T-helper 17 cell (primary cell): ENCODE results near the gene COMMD9. TPM values are rescaled to one million over a fixed set of nuclear protein-coding genes. Genes with fewer than 3 reads are reported as not detected.

ENCODE experiments used
- ATAC-seq: fragments of 150-1000 bp; cut with Tn5 transposase; 2 replicates; pipeline ENCODE4 v1.10.0; 2021; ENCODE audit warnings: mild to moderate bottlenecking, moderate library complexity
- DNase-seq, 3 donors: peaks; one replicate each; pipeline versions ENCODE4 v3.0.0 to v3.0.0-alpha.2; 2020 to 2021
- H3K9me3 ChIP-seq: one replicate; pipeline ENCODE4 v1.7.0; 2013; ENCODE audit warnings: low read length, mild to moderate bottlenecking; ENCODE audit not compliant: control insufficient read depth, poor library complexity, severe bottlenecking
- H3K27ac Mint-ChIP-seq: one replicate; pipeline ENCODE4 v1.8.0; 2022; ENCODE audit warnings: mild to moderate bottlenecking, moderate library complexity, mixed read lengths
- H3K27me3 Mint-ChIP-seq: one replicate; pipeline ENCODE4 v1.8.0; 2022; ENCODE audit warnings: mixed read lengths
- H3K36me3 Mint-ChIP-seq: one replicate; pipeline ENCODE4 v1.8.0; 2022; ENCODE audit warnings: low read depth, mixed read lengths
- H3K4me1 Mint-ChIP-seq: one replicate; pipeline ENCODE4 v1.8.0; 2022; ENCODE audit warnings: mild to moderate bottlenecking, mixed read lengths
- H3K4me3 Mint-ChIP-seq: one replicate; pipeline ENCODE4 v1.8.0; 2022; ENCODE audit warnings: mild to moderate bottlenecking, moderate library complexity, mixed read lengths
- total RNA-seq, 4 donors: library from RNA in 2 of 4; stranded (reverse) in 2 of 4; gene quantifications; one replicate each; pipeline ENCODE4 v1.2.3 and lab custom pipeline; 2022 to 2026

COMMD9 gene
- total RNA-seq, 2 donors from 2014 or later: 39.1 to 40.6 TPM

DNA sequence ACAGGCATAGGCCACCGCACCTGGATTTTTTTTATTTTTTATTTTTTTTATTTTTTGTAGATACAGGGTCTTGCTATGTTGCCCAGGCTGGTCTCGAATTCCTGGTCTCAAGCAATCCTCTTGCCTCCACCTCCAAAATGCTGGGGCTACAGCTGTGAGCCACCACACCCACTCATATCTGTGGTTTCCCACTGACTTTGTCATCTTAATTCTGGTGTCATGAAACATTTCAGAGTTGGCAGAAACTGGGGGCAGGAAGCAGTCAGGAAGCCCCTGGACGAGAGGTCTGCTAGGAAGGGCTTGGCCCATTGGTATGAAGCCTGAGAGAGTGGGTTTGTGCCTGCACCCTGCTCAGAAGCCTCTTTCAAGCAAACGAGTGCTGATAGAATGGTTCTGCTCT is 49.1 kb downstream of the COMMD9 start:
- H3K27me3 Mint-ChIP-seq: peaks cover 50% of the 10 kb centered on the region

GRCh38 chr11:36239636-36240035 is 49.6 kb downstream of the COMMD9 start:
- ATAC-seq: no peak
- no peaks in the 10 kb centered on the region for H3K4me1 Mint-ChIP-seq
- peaks cover 49% of the 10 kb centered on the region for H3K27me3 Mint-ChIP-seq
- H3K9me3 ChIP-seq: no peaks in the 10 kb centered on the region
- no peak overlapping the region for H3K27ac Mint-ChIP-seq
- no peak overlapping the region for H3K4me3 Mint-ChIP-seq
- H3K36me3 Mint-ChIP-seq: no peaks in the 10 kb centered on the region
- DNase-seq: no peak

More for the DNA sequence above, 49.1 kb downstream of the COMMD9 start:
- no peaks in the 10 kb centered on the region for H3K9me3 ChIP-seq
- Mint-ChIP-seq H3K36me3 (no peaks in the 10 kb centered on the region), H3K27ac (no peak overlapping the region), H3K4me3 (no peak overlapping the region), H3K4me1 (no peaks in the 10 kb centered on the region)
- ATAC-seq (no peak), DNase-seq (no peak)

DNA sequence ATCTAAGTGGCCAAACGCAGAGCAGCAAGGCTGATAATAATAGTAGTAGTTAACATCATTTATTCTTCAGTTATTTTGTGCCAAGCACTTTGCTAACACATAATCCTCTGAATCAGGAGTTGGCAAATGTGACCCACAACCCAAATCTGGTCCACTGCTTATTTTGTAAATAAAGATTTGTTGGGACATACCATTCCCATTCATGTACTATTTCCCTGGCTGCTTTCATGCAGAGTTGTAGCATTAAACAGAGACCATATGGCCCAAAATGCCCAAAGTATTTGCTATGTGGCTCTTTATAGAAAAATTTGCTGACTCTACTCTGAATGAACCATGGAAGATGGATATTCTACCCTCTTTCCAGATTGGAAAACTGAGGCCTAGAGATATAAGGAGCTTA is 50.3 kb downstream of the COMMD9 start:
- Mint-ChIP-seq H3K4me1 (no peaks in the 10 kb centered on the region), H3K4me3 (no peak overlapping the region), H3K27me3 (peaks cover 42% of the 10 kb centered on the region), H3K36me3 (no peaks in the 10 kb centered on the region), H3K27ac (no peak overlapping the region)
- H3K9me3 ChIP-seq: no peaks in the 10 kb centered on the region
- ATAC-seq: no peak
- DNase-seq: no peak

DNA sequence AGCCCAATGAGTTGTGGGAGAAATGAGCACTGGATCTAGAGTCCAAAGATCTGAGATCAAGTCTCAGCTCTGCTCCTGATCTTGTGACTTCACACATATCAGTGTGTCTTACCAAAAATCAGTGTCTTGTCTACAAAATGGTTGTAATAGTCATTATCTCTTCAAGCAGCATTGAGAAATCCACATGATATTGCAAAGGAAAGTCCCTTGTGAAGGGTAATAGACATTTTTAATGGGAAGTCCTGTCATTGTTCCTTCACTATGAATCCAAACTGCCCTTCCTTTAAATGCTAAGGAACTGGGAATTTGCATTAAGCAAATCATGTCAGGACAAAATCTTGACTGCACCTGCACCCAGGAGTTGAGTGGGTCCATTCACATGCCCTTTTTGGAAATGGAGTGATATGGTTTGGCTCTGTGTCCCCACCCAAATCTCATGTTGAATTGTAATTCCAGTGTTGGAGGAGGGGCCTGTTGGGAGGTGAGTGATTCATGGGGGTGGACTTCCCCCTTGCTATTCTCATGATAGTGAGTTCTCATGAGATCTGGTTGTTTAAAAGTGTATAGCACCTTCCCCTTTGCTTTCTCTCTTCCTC is 51.1 kb downstream of the COMMD9 start:
- Mint-ChIP-seq H3K27me3 (peaks cover 36% of the 10 kb centered on the region), H3K4me1 (no peaks in the 10 kb centered on the region), H3K4me3 (no peak overlapping the region), H3K36me3 (no peaks in the 10 kb centered on the region), H3K27ac (no peak overlapping the region)
- no peak for ATAC-seq
- no peak for DNase-seq
- no peaks in the 10 kb centered on the region for H3K9me3 ChIP-seq

GRCh38 chr11:36237391-36237790 is 51.8 kb downstream of the COMMD9 start:
- no peak overlapping the region for H3K4me3 Mint-ChIP-seq
- H3K27me3 Mint-ChIP-seq: peaks cover 32% of the 10 kb centered on the region
- no peaks in the 10 kb centered on the region for H3K36me3 Mint-ChIP-seq
- H3K4me1 Mint-ChIP-seq: no peaks in the 10 kb centered on the region
- H3K9me3 ChIP-seq: no peaks in the 10 kb centered on the region
- DNase-seq: no peak
- no peak for ATAC-seq
- no peak overlapping the region for H3K27ac Mint-ChIP-seq

GRCh38 chr11:36235750-36236149 is 53.5 kb downstream of the COMMD9 start:
- ATAC-seq: no peak
- Mint-ChIP-seq H3K4me1 (no peaks in the 10 kb centered on the region), H3K27ac (no peak overlapping the region), H3K4me3 (no peak overlapping the region), H3K36me3 (no peaks in the 10 kb centered on the region), H3K27me3 (peaks cover 19% of the 10 kb centered on the region)
- H3K9me3 ChIP-seq: no peaks in the 10 kb centered on the region
- no peak for DNase-seq

GRCh38 chr11:36234825-36235224 is 54.4 kb downstream of the COMMD9 start:
- no peak for DNase-seq
- Mint-ChIP-seq H3K4me1 (no peaks in the 10 kb centered on the region), H3K27ac (no peak overlapping the region), H3K36me3 (no peaks in the 10 kb centered on the region), H3K4me3 (no peak overlapping the region), H3K27me3 (peaks cover 17% of the 10 kb centered on the region)
- no peaks in the 10 kb centered on the region for H3K9me3 ChIP-seq
- ATAC-seq: no peak

DNA sequence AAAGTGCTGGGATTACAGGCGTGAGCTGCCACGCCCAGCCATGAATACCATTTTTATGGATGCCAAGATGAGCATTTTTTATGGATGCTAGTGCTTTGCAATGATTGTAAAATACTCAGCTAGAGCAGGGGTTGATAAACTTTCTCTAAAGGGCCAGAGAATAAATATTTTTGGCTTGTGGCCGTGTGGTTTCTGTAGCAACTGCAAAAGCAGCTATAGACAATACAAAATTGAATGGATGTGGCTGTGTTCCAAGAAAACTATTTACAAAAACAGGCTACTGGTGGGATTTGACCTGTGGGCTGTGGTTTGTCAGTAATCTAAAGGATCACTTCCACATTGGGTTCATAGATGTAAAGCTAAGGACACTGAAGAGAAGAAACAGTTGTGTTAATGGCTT is 56.0 kb downstream of the COMMD9 start:
- no peak overlapping the region for H3K27ac Mint-ChIP-seq
- peaks cover 17% of the 10 kb centered on the region for H3K27me3 Mint-ChIP-seq
- no peaks in the 10 kb centered on the region for H3K9me3 ChIP-seq
- no peaks in the 10 kb centered on the region for H3K36me3 Mint-ChIP-seq
- H3K4me1 Mint-ChIP-seq: no peaks in the 10 kb centered on the region
- H3K4me3 Mint-ChIP-seq: no peak overlapping the region
- DNase-seq (no peak), ATAC-seq (no peak)

- Mint-ChIP-seq H3K27me3 (peaks cover 10% of the 10 kb centered on the region), H3K4me3 (no peak overlapping the region), H3K36me3 (no peaks in the 10 kb centered on the region), H3K27ac (no peak overlapping the region), H3K4me1 (no peaks in the 10 kb centered on the region)
- no peaks in the 10 kb centered on the region for H3K9me3 ChIP-seq
- DNase-seq (no peak), ATAC-seq (no peak)
These were observed 58.2 kb downstream of the COMMD9 start for GRCh38 chr11:36230779-36231699.

DNA sequence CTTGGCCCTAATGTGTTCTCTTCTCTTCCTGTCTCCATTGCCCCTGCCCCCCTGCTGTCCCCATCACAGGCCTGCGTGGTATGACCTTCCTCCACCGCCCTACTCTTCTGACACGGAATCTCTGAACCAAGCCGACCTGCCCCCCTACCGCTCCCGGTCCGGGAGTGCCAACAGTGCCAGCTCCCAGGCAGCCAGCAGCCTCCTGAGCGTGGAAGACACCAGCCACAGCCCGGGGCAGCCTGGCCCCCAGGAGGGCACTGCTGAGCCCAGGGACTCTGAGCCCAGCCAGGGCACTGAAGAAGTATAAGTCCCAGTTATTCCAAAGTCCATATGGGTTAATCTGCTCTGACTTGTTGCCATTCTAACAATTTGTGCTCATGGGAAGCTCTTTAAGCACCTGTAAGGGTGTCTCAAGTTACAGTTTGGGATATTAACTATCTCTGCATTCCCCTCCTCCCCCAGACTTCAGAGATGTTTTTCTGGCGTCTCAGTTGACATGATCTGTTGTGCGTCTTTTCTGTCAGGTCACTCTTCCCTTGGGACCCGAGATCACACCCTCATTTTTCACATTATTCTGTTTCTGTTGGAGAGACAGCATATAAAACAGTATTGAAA is 60.0 kb downstream of the COMMD9 start:
- H3K27ac Mint-ChIP-seq: no peak overlapping the region
- no peak for ATAC-seq
- H3K9me3 ChIP-seq: no peaks in the 10 kb centered on the region
- no peak for DNase-seq
- H3K27me3 Mint-ChIP-seq: peaks cover 10% of the 10 kb centered on the region
- H3K4me3 Mint-ChIP-seq: no peak overlapping the region
- no peaks in the 10 kb centered on the region for H3K4me1 Mint-ChIP-seq
- no peaks in the 10 kb centered on the region for H3K36me3 Mint-ChIP-seq

DNA sequence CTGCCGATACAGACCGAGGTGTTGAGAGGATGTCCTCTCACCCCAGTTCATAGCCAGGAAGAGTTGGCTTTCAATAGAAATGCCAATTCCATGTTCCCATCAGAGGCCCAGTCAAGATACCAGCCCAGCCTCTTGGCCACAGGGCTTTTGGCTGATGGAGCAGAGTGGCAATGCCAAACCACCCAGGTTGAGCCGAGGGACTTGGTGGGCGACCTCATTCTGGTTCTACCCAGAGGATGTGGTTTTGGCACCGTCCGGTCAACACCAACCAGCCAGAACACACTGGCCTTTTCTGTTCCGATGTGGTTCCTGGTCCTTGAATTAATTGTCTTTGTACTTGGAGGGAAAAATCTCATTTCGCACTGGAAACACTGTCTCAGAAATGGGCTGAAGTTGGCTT is 60.5 kb downstream of the COMMD9 start:
- no peaks in the 10 kb centered on the region for H3K9me3 ChIP-seq
- peaks cover 10% of the 10 kb centered on the region for H3K27me3 Mint-ChIP-seq
- no peak for DNase-seq

GRCh38 chr11:36227044-36227443 is 62.2 kb downstream of the COMMD9 start:
- no peak overlapping the region for H3K4me3 Mint-ChIP-seq
- no peak for ATAC-seq

More for the DNA sequence above, 60.5 kb downstream of the COMMD9 start:
- Mint-ChIP-seq H3K4me1 (no peaks in the 10 kb centered on the region), H3K4me3 (no peak overlapping the region), H3K36me3 (no peaks in the 10 kb centered on the region), H3K27ac (no peak overlapping the region)
- ATAC-seq: no peak

DNA sequence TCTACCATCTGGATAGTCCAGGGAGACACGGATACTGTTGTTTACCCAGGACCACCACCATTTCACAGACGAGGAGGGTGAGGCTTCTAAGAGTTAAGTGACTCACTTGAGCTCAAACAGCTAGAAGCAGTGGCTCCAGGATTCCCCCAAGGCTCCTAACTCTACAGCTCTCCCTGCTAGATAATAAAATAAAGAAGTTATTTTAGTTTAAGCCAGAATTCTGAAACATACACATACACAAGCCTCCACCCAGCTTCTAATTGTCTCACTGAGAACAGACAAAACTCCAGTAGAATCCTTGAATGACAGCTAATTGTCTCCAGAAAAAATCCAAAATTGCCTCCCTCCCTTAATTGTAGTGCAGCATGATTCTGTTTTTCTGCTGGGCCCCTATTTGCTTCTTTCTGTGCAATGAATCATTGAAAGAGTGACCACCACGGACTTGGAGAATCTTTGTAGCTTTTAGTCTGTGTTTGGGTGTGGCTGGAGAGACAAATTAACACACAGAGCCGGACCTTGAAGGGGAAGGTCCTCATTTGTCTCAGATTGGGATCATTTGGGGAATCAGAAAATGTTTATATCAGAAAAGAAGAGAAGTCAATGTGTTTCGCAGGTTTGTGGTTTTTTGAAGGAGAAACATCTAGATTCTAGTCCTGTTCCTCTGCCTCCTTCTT is 64.9 kb downstream of the COMMD9 start:
- no peaks in the 10 kb centered on the region for H3K9me3 ChIP-seq
- DNase-seq: no peak
- no peak for ATAC-seq
- H3K27ac Mint-ChIP-seq: no peak overlapping the region
- no peaks in the 10 kb centered on the region for H3K36me3 Mint-ChIP-seq
- H3K4me3 Mint-ChIP-seq: no peak overlapping the region
- peaks cover 15% of the 10 kb centered on the region for H3K27me3 Mint-ChIP-seq
- H3K4me1 Mint-ChIP-seq: no peaks in the 10 kb centered on the region

More at GRCh38 chr11:36227044-36227443, 62.2 kb downstream of the COMMD9 start:
- no peaks in the 10 kb centered on the region for H3K36me3 Mint-ChIP-seq
- H3K27me3 Mint-ChIP-seq: peaks cover 20% of the 10 kb centered on the region
- H3K4me1 Mint-ChIP-seq: no peaks in the 10 kb centered on the region
- no peaks in the 10 kb centered on the region for H3K9me3 ChIP-seq
- no peak for DNase-seq
- no peak overlapping the region for H3K27ac Mint-ChIP-seq
